Measurements from ENCODE around the gene NSUN7. TPM values are rescaled to one million over a fixed set of nuclear protein-coding genes. Genes with fewer than 3 reads are reported as not detected.

NSUN7 gene
- total and polyA plus RNA-seq, 2 experiments from 2014 or later = 3.4 to 9.9 TPM

GRCh38 chr4:40789771-40790170, 40.0 kb downstream of the NSUN7 start:
- no peak overlapping the region for H3K4me3 ChIP-seq
- TF ChIP-seq CTCF (IDR thresholded peaks at IDR 0.05; ENCODE audit: low read depth, low read length) = no peak
- H3K27me3 ChIP-seq = no peaks in the 10 kb centered on the region
- H3K4me1 ChIP-seq (ENCODE audit: low read depth) = no peaks in the 10 kb centered on the region
- no peak for DNase-seq (ENCODE audit: low read depth in 1 of 2, low spot score in 1 of 2)
- no peaks in the 10 kb centered on the region for H3K36me3 ChIP-seq
- H3K27ac ChIP-seq = no peak overlapping the region
- H3K9me3 ChIP-seq (ENCODE audit: low read depth) = no peaks in the 10 kb centered on the region

- DNase-seq (ENCODE audit: low read depth in 1 of 2, low spot score in 1 of 2) = no peak
- no peaks in the 10 kb centered on the region for H3K4me1 ChIP-seq (ENCODE audit: low read depth)
- no peaks in the 10 kb centered on the region for H3K36me3 ChIP-seq
- H3K4me3 ChIP-seq = no peak overlapping the region
- no peaks in the 10 kb centered on the region for H3K27me3 ChIP-seq
- H3K27ac ChIP-seq = no peak overlapping the region
- TF ChIP-seq CTCF (IDR thresholded peaks at IDR 0.05; ENCODE audit: low read depth, low read length) = no peak
- H3K9me3 ChIP-seq (ENCODE audit: low read depth) = no peaks in the 10 kb centered on the region
Measured at GRCh38 chr4:40800064-40800463, 50.3 kb downstream of the NSUN7 start.

GRCh38 chr4:40804598-40804997, 54.8 kb downstream of the NSUN7 start:
- TF ChIP-seq CTCF (IDR thresholded peaks at IDR 0.05; ENCODE audit: low read depth, low read length) = no peak
- Histone ChIP-seq H3K36me3 (no peaks in the 10 kb centered on the region), H3K27ac (no peak overlapping the region), H3K4me3 (no peak overlapping the region), H3K9me3 (ENCODE audit: low read depth) (no peaks in the 10 kb centered on the region), H3K27me3 (no peaks in the 10 kb centered on the region), H3K4me1 (ENCODE audit: low read depth) (no peaks in the 10 kb centered on the region)
- no peak for DNase-seq (ENCODE audit: low read depth in 1 of 2, low spot score in 1 of 2)

GRCh38 chr4:40808926-40809457, 59.2 kb downstream of the NSUN7 start:
- Histone ChIP-seq H3K4me3 (no peak overlapping the region), H3K4me1 (ENCODE audit: low read depth) (no peaks in the 10 kb centered on the region), H3K27ac (no peak overlapping the region), H3K9me3 (ENCODE audit: low read depth) (no peaks in the 10 kb centered on the region), H3K36me3 (no peaks in the 10 kb centered on the region), H3K27me3 (no peaks in the 10 kb centered on the region)
- no peak for DNase-seq (ENCODE audit: low read depth in 1 of 2, low spot score in 1 of 2)
- no peak for TF ChIP-seq CTCF (IDR thresholded peaks at IDR 0.05; ENCODE audit: low read depth, low read length)

GRCh38 chr4:40811956-40812355, 62.2 kb downstream of the NSUN7 start:
- Histone ChIP-seq H3K27me3 (no peaks in the 10 kb centered on the region), H3K9me3 (ENCODE audit: low read depth) (no peaks in the 10 kb centered on the region), H3K27ac (no peak overlapping the region), H3K4me3 (no peak overlapping the region), H3K4me1 (ENCODE audit: low read depth) (no peaks in the 10 kb centered on the region), H3K36me3 (peaks cover 3% of the 10 kb centered on the region)
- TF ChIP-seq CTCF (IDR thresholded peaks at IDR 0.05; ENCODE audit: low read depth, low read length) = no peak
- peak in 1 of 2 donors; percentile 27 for DNase-seq (ENCODE audit: low read depth in 1 of 2, low spot score in 1 of 2)

GRCh38 chr4:40812386-40812785, 62.6 kb downstream of the NSUN7 start:
- Histone ChIP-seq H3K4me1 (ENCODE audit: low read depth) (no peaks in the 10 kb centered on the region), H3K4me3 (no peak overlapping the region), H3K9me3 (ENCODE audit: low read depth) (no peaks in the 10 kb centered on the region), H3K27ac (no peak overlapping the region), H3K36me3 (peaks cover 3% of the 10 kb centered on the region), H3K27me3 (no peaks in the 10 kb centered on the region)
- DNase-seq (ENCODE audit: low read depth in 1 of 2, low spot score in 1 of 2) = peak in 1 of 2 donors; percentile 54
- TF ChIP-seq CTCF (IDR thresholded peaks at IDR 0.05; ENCODE audit: low read depth, low read length) = no peak

Measured in cardiac muscle cell (in vitro differentiated cells and primary cell).